ENCODE results near the gene MICAL3. TPM values are rescaled to one million over a fixed set of nuclear protein-coding genes. Genes with fewer than 3 reads are reported as not detected.

MICAL3 gene
- total RNA-seq, 1 donor from 2014 or later, result 54.8 TPM

GRCh38 chr22:17927062-17927461 lies 97.3 kb downstream of the MICAL3 start:
- no peaks in the 10 kb centered on the region for H3K9me3 Mint-ChIP-seq (ENCODE audit: low read depth)
- H3K27me3 Mint-ChIP-seq, result no peaks in the 10 kb centered on the region
- peaks cover 4% of the 10 kb centered on the region for H3K4me1 Mint-ChIP-seq (ENCODE audit: low read depth)
- no peak overlapping the region for H3K4me3 Mint-ChIP-seq (ENCODE audit: low read depth)
- no peak for DNase-seq (ENCODE audit: low spot score, unreplicated experiment)
- peaks cover 1% of the 10 kb centered on the region for H3K36me3 Mint-ChIP-seq (ENCODE audit: insufficient read depth)
- no peak for TF ChIP-seq CTCF (IDR thresholded peaks at IDR 0.05; ENCODE audit: unreplicated experiment)
- no peak overlapping the region for H3K27ac Mint-ChIP-seq

- no peak overlapping the region for H3K4me3 Mint-ChIP-seq (ENCODE audit: low read depth)
- no peak for TF ChIP-seq CTCF (IDR thresholded peaks at IDR 0.05; ENCODE audit: unreplicated experiment)
- no peaks in the 10 kb centered on the region for H3K27me3 Mint-ChIP-seq
- no peak for DNase-seq (ENCODE audit: low spot score, unreplicated experiment)
- peaks cover 8% of the 10 kb centered on the region for H3K4me1 Mint-ChIP-seq (ENCODE audit: low read depth)
- H3K36me3 Mint-ChIP-seq (ENCODE audit: insufficient read depth), result no peaks in the 10 kb centered on the region
- no peaks in the 10 kb centered on the region for H3K9me3 Mint-ChIP-seq (ENCODE audit: low read depth)
- no peak overlapping the region for H3K27ac Mint-ChIP-seq
Observed at GRCh38 chr22:17926516-17926915, 97.8 kb downstream of the MICAL3 start.

- Mint-ChIP-seq H3K27me3 (peaks cover 5% of the 10 kb centered on the region), H3K4me3 (ENCODE audit: low read depth) (no peak overlapping the region), H3K4me1 (ENCODE audit: low read depth) (peaks cover 17% of the 10 kb centered on the region), H3K9me3 (ENCODE audit: low read depth) (no peaks in the 10 kb centered on the region), H3K36me3 (ENCODE audit: insufficient read depth) (no peaks in the 10 kb centered on the region), H3K27ac (no peak overlapping the region)
- no peak for TF ChIP-seq CTCF (IDR thresholded peaks at IDR 0.05; ENCODE audit: unreplicated experiment)
- no peak for DNase-seq (ENCODE audit: low spot score, unreplicated experiment)
Observed at GRCh38 chr22:17925431-17925841, 98.9 kb downstream of the MICAL3 start.

GRCh38 chr22:17924735-17925364 lies 99.5 kb downstream of the MICAL3 start:
- H3K4me3 Mint-ChIP-seq (ENCODE audit: low read depth), result no peak overlapping the region
- H3K27ac Mint-ChIP-seq, result no peak overlapping the region
- H3K9me3 Mint-ChIP-seq (ENCODE audit: low read depth), result no peaks in the 10 kb centered on the region
- peaks cover 21% of the 10 kb centered on the region for H3K4me1 Mint-ChIP-seq (ENCODE audit: low read depth)
- H3K27me3 Mint-ChIP-seq, result peaks cover 7% of the 10 kb centered on the region
- TF ChIP-seq CTCF (IDR thresholded peaks at IDR 0.05; ENCODE audit: unreplicated experiment), result no peak
- DNase-seq (ENCODE audit: low spot score, unreplicated experiment), result no peak
- H3K36me3 Mint-ChIP-seq (ENCODE audit: insufficient read depth), result no peaks in the 10 kb centered on the region

- no peaks in the 10 kb centered on the region for H3K9me3 Mint-ChIP-seq (ENCODE audit: low read depth)
- no peak for TF ChIP-seq CTCF (IDR thresholded peaks at IDR 0.05; ENCODE audit: unreplicated experiment)
- H3K36me3 Mint-ChIP-seq (ENCODE audit: insufficient read depth), result no peaks in the 10 kb centered on the region
- H3K4me3 Mint-ChIP-seq (ENCODE audit: low read depth), result no peak overlapping the region
- no peak for DNase-seq (ENCODE audit: low spot score, unreplicated experiment)
- no peak overlapping the region for H3K27ac Mint-ChIP-seq
- peaks cover 7% of the 10 kb centered on the region for H3K27me3 Mint-ChIP-seq
- peaks cover 23% of the 10 kb centered on the region for H3K4me1 Mint-ChIP-seq (ENCODE audit: low read depth)
Observed at GRCh38 chr22:17924076-17924475, 100.3 kb downstream of the MICAL3 start.
